GM12878 (cell line): ENCODE measurements around the gene DNAH5. TPM values are rescaled to one million over a fixed set of nuclear protein-coding genes. Genes with fewer than 3 reads are reported as not detected.

Source experiments
- ATAC-seq: fragments of 200-7000 bp; cut with Tn5 transposase; 3 replicates; pipeline ENCODE4 v1.9.1; 2020; ENCODE audit warnings: mild to moderate bottlenecking, moderate library complexity
- BruUV-seq: library from RNA; stranded (reverse); fragments of 400-500 nt; replicated peaks from 2 replicates; lab custom pipeline; 2021; lab: Mats Ljungman, UMichigan
- CTCF ChIA-PET: fragments of 300-600 bp; sonication (Branson Sonifier 250); formaldehyde crosslinking; extraction: SDS; loops from one replicate; lab custom pipeline; 2021; ENCODE audit warnings: inconsistent platforms; lab: Yijun Ruan, JAX
- POLR2A ChIA-PET: fragments of 350-600 bp; formaldehyde crosslinking; extraction: SDS; loops from one replicate; lab custom pipeline; 2021; ENCODE audit warnings: inconsistent platforms; lab: Charles Lee
- RAD21 ChIA-PET: fragments of 300-600 bp; sonication (Branson Sonifier 250); formaldehyde crosslinking; loops from one replicate; lab custom pipeline; 2023; ENCODE audit warnings: antibody characterized with exemption; ENCODE audit not compliant: unreplicated experiment; lab: Charles Lee
- SMC1A ChIA-PET: fragments of 300-600 bp; sonication (Branson Sonifier 250); formaldehyde crosslinking; loops from one replicate; lab custom pipeline; 2023; ENCODE audit not compliant: unreplicated experiment, uncharacterized antibody; lab: Charles Lee
- DNase-seq: peaks from one replicate; pipeline ENCODE4 v3.0.0-alpha.2; 2011; ENCODE audit warnings: low read depth, low spot score
- FAIRE-seq: peaks from 3 replicates; lab custom pipeline; 2011; peaks lifted over from hg19 to GRCh38; lab: Jason Lieb, UNC
- H2AFZ ChIP-seq: 2 replicates; pipeline ENCODE4 v1.6.0; 2011; ENCODE audit warnings: low read depth, low read length, control low read depth; ENCODE audit not compliant: control insufficient read depth
- H3K27ac ChIP-seq: 2 replicates; pipeline ENCODE4 v1.5.1; 2011; ENCODE audit warnings: control low read depth; ENCODE audit not compliant: control insufficient read depth, insufficient read depth
- H3K27me3 ChIP-seq, 2 experiments: replicated peaks in 1 of 2; 2 replicates each; pipeline versions ENCODE4 v1.6.0 to v1.6.1; 2011; ENCODE audit warnings: low read length in 1 of 2; ENCODE audit not compliant: control insufficient read depth in 2 of 2, insufficient read depth in 2 of 2
- H3K36me3 ChIP-seq, 2 experiments: 2 replicates each; pipeline ENCODE4 v1.5.1; 2011; ENCODE audit warnings: low read length in 1 of 2; ENCODE audit not compliant: control insufficient read depth in 2 of 2, insufficient read depth in 2 of 2
- H3K4me1 ChIP-seq: 2 replicates; pipeline ENCODE4 v1.6.1; 2011; ENCODE audit warnings: mild to moderate bottlenecking, low read length, moderate library complexity, mixed read lengths; ENCODE audit not compliant: control insufficient read depth, insufficient read depth
- H3K4me2 ChIP-seq: 2 replicates; pipeline ENCODE4 v1.6.0; 2011; ENCODE audit warnings: control low read depth; ENCODE audit not compliant: control insufficient read depth, insufficient read depth
- H3K4me3 ChIP-seq: fragments of 200-600 bp; sonication (generic); 2 replicates; pipeline ENCODE4 v1.5.1; 2016
- H3K79me2 ChIP-seq: 2 replicates; pipeline ENCODE4 v1.6.0; 2011; ENCODE audit warnings: low read length; ENCODE audit not compliant: control insufficient read depth, insufficient read depth
- H3K9ac ChIP-seq: 2 replicates; pipeline ENCODE4 v1.8.0; 2011; ENCODE audit warnings: low read length, control low read depth, mixed read lengths; ENCODE audit not compliant: control insufficient read depth, insufficient read depth
- H3K9me3 ChIP-seq: replicated peaks from 3 replicates; pipeline ENCODE4 v1.5.1; 2011; ENCODE audit warnings: mild to moderate bottlenecking, low read length; ENCODE audit not compliant: control insufficient read depth, insufficient read depth
- H4K20me1 ChIP-seq: 2 replicates; pipeline ENCODE4 v1.6.0; 2011; ENCODE audit not compliant: control insufficient read depth, insufficient read depth
- BHLHE40 ChIP-seq, 2 experiments: fragments of 450-650 bp in 1 of 2; IDR thresholded peaks; 2 replicates each; pipeline ENCODE4 v1.6.1; 2011 to 2017; ENCODE audit warnings: low read depth in 2 of 2, borderline replicate concordance in 1 of 2, improper control_type of control experiment in 1 of 2, low read length in 1 of 2, mild to moderate bottlenecking in 1 of 2
- CBFB ChIP-seq: IDR thresholded peaks from 2 replicates; pipeline ENCODE4 v1.6.1; 2016; ENCODE audit warnings: antibody characterized with exemption, low read depth
- ETV6 ChIP-seq, 2 experiments: fragments of 450-650 bp in 1 of 2; IDR thresholded peaks in 1 of 2; conservative IDR thresholded peaks in 1 of 2; 2 replicates each; pipeline ENCODE4 v1.6.1; 2014; ENCODE audit warnings: antibody characterized with exemption in 1 of 2, borderline replicate concordance in 1 of 2, low read depth in 1 of 2, mild to moderate bottlenecking in 1 of 2, moderate library complexity in 1 of 2
- EZH2 ChIP-seq: IDR thresholded peaks from 2 replicates; pipeline ENCODE4 v1.6.1; 2012; ENCODE audit warnings: low read depth, mild to moderate bottlenecking, control low read depth, inconsistent platforms, low read length, borderline replicate concordance; ENCODE audit not compliant: control insufficient read depth
- FOS ChIP-seq: IDR thresholded peaks from 3 replicates; pipeline ENCODE4 v1.6.1; 2011; ENCODE audit warnings: borderline replicate concordance; ENCODE audit not compliant: insufficient read length; ENCODE audit errors: extremely low read depth
- GABPA ChIP-seq: IDR thresholded peaks from 2 replicates; pipeline ENCODE4 v1.6.1; 2014; ENCODE audit warnings: antibody characterized with exemption, low read depth, mild to moderate bottlenecking, inconsistent platforms
- HDAC6 ChIP-seq: fragments of 200-600 bp; sonication (generic); IDR thresholded peaks from one replicate; pipeline ENCODE4 v1.8.0; 2017; ENCODE audit warnings: antibody characterized with exemption; ENCODE audit not compliant: unreplicated experiment
- MTA3 ChIP-seq: IDR thresholded peaks from 2 replicates; pipeline ENCODE4 v1.6.1; 2012; ENCODE audit warnings: low read length, inconsistent platforms, borderline replicate concordance
- MYB ChIP-seq: fragments of 150-350 bp; IDR thresholded peaks from 2 replicates; pipeline ENCODE4 v1.6.1; 2014; ENCODE audit warnings: mild to moderate bottlenecking, low read depth, low read length, borderline replicate concordance
- MYC ChIP-seq: IDR thresholded peaks from 2 replicates; pipeline ENCODE4 v1.6.1; 2011; ENCODE audit warnings: mild to moderate bottlenecking, low read length, moderate library complexity, inconsistent platforms; ENCODE audit not compliant: insufficient read depth, insufficient replicate concordance, insufficient read length, severe bottlenecking
- NFXL1 ChIP-seq: fragments of 450-650 bp; IDR thresholded peaks from 2 replicates; pipeline ENCODE4 v1.6.1; 2017; ENCODE audit warnings: antibody characterized with exemption, mild to moderate bottlenecking, borderline replicate concordance
- NR2C2 ChIP-seq: IDR thresholded peaks from 2 replicates; pipeline ENCODE4 v1.6.1; 2011; ENCODE audit warnings: borderline replicate concordance, low read depth; ENCODE audit not compliant: control insufficient read depth, insufficient read length
- RAD21 ChIP-seq: IDR thresholded peaks from 2 replicates; pipeline ENCODE4 v1.6.1; 2011; ENCODE audit warnings: mild to moderate bottlenecking, low read depth, low read length, moderate library complexity; ENCODE audit not compliant: insufficient read depth
- RELA ChIP-seq: fragments of 450-650 bp; IDR thresholded peaks from 2 replicates; pipeline ENCODE4 v1.8.0; 2014; ENCODE audit warnings: borderline replicate concordance; ENCODE audit not compliant: partially characterized antibody
- ZNF274 ChIP-seq: IDR thresholded peaks from one replicate; pipeline ENCODE4 v1.8.0; 2011; ENCODE audit not compliant: insufficient read length, insufficient read depth
- ZSCAN29 ChIP-seq: fragments of 450-650 bp; IDR thresholded peaks from 2 replicates; pipeline ENCODE4 v1.6.1; 2017; ENCODE audit warnings: mild to moderate bottlenecking, moderate library complexity
- ZZZ3 ChIP-seq: IDR thresholded peaks from 2 replicates; pipeline ENCODE4 v1.6.1; 2011; ENCODE audit warnings: low read depth; ENCODE audit not compliant: control insufficient read depth, insufficient read length
- WGBS: methylation state at CpG from one replicate; pipeline ENCODE4 v1.1.6; 2016; ENCODE audit warnings: low lambda C conversion rate; ENCODE audit not compliant: insufficient replicate concordance, insufficient coverage; ENCODE audit errors: missing lambda C conversion rate; 5-methylcytosine and 5-hydroxymethylcytosine counted together
- in situ Hi-C: fragments of 300-500 bp; cut with MboI; formaldehyde crosslinking; loops from 9 replicates; pipeline ENCODE4 v1.14.3; 2018; ENCODE audit warnings: mixed read lengths
- intact Hi-C: fragments of 100-400 bp; cut with micrococcal nuclease; formaldehyde crosslinking; loops from one replicate; pipeline ENCODE4 v1.14.2; 2022; ENCODE audit not compliant: unreplicated experiment
- polyA plus RNA-seq, 11 experiments: library from polyadenylated mRNA; depleted of rRNA in 4 of 11; unstranded in 6 of 11; stranded (reverse) in 5 of 11; fragments of >200 nt; fragmentation: Nextera tagmentation in 4 of 11; fragmentation: Illumina TruSeq in 1 of 11; extraction: Ambion mirVana in 4 of 11; extraction: Trizol in 1 of 11; gene quantifications; 1 replicate in 1 of 11; 2 replicates in 10 of 11; pipeline versions ENCODE4 v1.2.1 to v1.2.3, GENCODE V29; 2011 to 2016; ENCODE audit warnings: inconsistent platforms in 2 of 11, missing spikeins in 2 of 11, low read depth in 1 of 11
- total RNA-seq, 4 experiments: library from RNA; depleted of rRNA in 3 of 4; stranded (reverse); fragments of >200 nt in 3 of 4; fragmentation: Illumina TruSeq in 1 of 4; extraction: Trizol in 1 of 4; gene quantifications; 2 replicates each; pipeline versions ENCODE4 v1.2.1 to v1.2.3, GENCODE V29; 2013 to 2021
- TF ChIP-seq, protein P1 (sequence below): fragments of 450-650 bp; IDR thresholded peaks from 2 replicates; pipeline ENCODE4 v1.6.1; 2016; ENCODE audit warnings: mild to moderate bottlenecking
- TF ChIP-seq, protein P2 (sequence below): IDR thresholded peaks from 2 replicates; pipeline ENCODE4 v1.6.1; 2011; ENCODE audit warnings: borderline replicate concordance, low read depth, mild to moderate bottlenecking, moderate library complexity, mixed read lengths, low read length; ENCODE audit not compliant: insufficient read depth; ENCODE audit errors: extremely low read length

The DNAH5 gene
- total and polyA plus RNA-seq, 10 of the 15 experiments (the other 5 are each of a cell fraction or from before 2014, with no cell fraction given), result under 0.01 to 0.30 (median 0.07) TPM; not detected in 7

DNA sequence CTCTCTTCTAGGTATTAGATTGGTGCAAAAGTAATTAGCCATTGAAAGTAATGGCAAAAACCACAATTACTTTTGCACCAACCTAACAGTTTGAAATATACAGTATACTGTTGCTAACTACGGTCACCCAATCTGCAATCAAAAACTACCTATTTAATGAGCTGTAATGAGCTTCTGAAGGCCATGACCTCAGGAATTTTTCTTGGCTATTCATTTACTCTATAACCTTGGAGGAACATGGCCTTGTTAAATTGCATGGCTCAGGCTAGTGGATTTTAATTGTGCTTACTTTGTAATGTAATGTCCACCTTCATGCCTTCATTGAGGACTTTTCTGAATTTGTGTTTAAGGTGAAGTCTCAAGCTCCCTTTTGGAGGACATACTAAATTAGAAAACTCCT, 24.7 kb downstream of the DNAH5 start:
- Histone ChIP-seq H3K4me2 (no peak overlapping the region), H2AFZ (no peak overlapping the region), H3K4me3 (no peak overlapping the region), H3K79me2 (no peaks in the 10 kb centered on the region), H3K27ac (no peak overlapping the region), H3K27me3 (no peaks in the 10 kb centered on the region), H3K36me3 (no peaks in the 10 kb centered on the region), H4K20me1 (no peaks in the 10 kb centered on the region), H3K9me3 (no peaks in the 10 kb centered on the region), H3K9ac (no peak overlapping the region), H3K4me1 (no peaks in the 10 kb centered on the region)
- DNase-seq (no peak), FAIRE-seq (no peak), ATAC-seq (no peak)
- WGBS, result 69% methylated on average over 1 of the region's 1 CpG
- intact Hi-C loops, result no loop called here
- CTCF ChIA-PET, result no interaction called here
- RAD21 ChIA-PET, result no interaction called here
- in situ Hi-C loops, result no loop called here
- POLR2A ChIA-PET, result no interaction called here
- TF ChIP-seq MTA3, result no peak
- TF ChIP-seq HDAC6, result no peak
- no peak for TF ChIP-seq GABPA
- no peak for TF ChIP-seq RAD21
- no peak for TF ChIP-seq EZH2
- no peak for TF ChIP-seq RELA
- no peak for TF ChIP-seq FOS
- TF ChIP-seq MYB, result no peak
- TF ChIP-seq ZZZ3, result no peak
- TF ChIP-seq, protein P1, sequence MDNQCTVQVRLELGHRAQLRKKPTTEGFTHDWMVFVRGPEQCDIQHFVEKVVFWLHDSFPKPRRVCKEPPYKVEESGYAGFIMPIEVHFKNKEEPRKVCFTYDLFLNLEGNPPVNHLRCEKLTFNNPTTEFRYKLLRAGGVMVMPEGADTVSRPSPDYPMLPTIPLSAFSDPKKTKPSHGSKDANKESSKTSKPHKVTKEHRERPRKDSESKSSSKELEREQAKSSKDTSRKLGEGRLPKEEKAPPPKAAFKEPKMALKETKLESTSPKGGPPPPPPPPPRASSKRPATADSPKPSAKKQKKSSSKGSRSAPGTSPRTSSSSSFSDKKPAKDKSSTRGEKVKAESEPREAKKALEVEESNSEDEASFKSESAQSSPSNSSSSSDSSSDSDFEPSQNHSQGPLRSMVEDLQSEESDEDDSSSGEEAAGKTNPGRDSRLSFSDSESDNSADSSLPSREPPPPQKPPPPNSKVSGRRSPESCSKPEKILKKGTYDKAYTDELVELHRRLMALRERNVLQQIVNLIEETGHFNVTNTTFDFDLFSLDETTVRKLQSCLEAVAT, result no peak
- TF ChIP-seq ZNF274, result no peak
- no peak for TF ChIP-seq BHLHE40 (IDR thresholded peaks at IDR 0.05; ENCODE audit: borderline replicate concordance in 1 of 2, low read depth in 2 of 2, low read length in 1 of 2)
- no peak for TF ChIP-seq CBFB
- TF ChIP-seq, protein P2, sequence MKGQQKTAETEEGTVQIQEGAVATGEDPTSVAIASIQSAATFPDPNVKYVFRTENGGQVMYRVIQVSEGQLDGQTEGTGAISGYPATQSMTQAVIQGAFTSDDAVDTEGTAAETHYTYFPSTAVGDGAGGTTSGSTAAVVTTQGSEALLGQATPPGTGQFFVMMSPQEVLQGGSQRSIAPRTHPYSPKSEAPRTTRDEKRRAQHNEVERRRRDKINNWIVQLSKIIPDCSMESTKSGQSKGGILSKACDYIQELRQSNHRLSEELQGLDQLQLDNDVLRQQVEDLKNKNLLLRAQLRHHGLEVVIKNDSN, result no peak
- no peak for TF ChIP-seq NR2C2
- TF ChIP-seq ETV6 (conservative IDR thresholded peaks at IDR 0.05 in 1 of 2, IDR thresholded peaks at IDR 0.05 in 1 of 2; ENCODE audit: borderline replicate concordance in 1 of 2, low read depth in 1 of 2), result no peak
- no peak for TF ChIP-seq MYC
- no peak for TF ChIP-seq NFXL1
- no peak for TF ChIP-seq ZSCAN29
- SMC1A ChIA-PET, result no interaction called here
- BruUV-seq, result no TSS peak
